ENCODE data around the gene IFT27.

DNA sequence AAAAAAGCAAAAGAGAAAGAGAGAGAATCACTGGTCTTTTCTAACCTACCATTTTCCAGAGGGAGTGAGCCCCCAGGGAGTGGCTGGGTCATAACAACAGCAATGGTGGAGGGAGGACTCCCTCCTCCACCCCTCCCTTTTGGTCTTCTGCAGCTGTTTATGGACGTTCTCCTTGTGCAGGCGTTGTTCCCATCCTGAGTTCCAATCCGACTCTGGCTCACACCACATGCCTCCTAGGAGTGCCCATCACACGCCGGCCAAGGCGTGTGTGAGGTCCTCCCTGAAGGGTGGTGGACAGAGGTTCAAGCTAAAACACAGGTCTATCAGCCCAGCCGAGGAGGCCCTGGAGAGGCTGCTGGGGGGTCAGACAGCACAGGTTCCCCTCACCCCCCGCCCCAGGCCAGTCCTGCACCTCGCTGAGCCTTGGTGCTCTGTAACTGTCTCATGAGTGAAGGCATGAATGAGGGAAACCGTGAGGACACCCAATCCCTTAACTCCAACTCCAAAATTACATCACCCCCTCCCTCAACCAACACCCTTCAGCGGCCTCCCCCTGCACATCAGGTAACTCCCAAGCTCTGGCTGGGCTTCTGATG lies 29.4 kb downstream of the IFT27 start:
- no peak for TF ChIP-seq EZH2 (IDR thresholded peaks at IDR 0.05)
- TF ChIP-seq, protein P1, sequence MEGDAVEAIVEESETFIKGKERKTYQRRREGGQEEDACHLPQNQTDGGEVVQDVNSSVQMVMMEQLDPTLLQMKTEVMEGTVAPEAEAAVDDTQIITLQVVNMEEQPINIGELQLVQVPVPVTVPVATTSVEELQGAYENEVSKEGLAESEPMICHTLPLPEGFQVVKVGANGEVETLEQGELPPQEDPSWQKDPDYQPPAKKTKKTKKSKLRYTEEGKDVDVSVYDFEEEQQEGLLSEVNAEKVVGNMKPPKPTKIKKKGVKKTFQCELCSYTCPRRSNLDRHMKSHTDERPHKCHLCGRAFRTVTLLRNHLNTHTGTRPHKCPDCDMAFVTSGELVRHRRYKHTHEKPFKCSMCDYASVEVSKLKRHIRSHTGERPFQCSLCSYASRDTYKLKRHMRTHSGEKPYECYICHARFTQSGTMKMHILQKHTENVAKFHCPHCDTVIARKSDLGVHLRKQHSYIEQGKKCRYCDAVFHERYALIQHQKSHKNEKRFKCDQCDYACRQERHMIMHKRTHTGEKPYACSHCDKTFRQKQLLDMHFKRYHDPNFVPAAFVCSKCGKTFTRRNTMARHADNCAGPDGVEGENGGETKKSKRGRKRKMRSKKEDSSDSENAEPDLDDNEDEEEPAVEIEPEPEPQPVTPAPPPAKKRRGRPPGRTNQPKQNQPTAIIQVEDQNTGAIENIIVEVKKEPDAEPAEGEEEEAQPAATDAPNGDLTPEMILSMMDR (IDR thresholded peaks at IDR 0.05) = no peak

Data from neural progenitor cell (in vitro differentiated cells).